ENCODE results near the gene TENM4. TPM values are rescaled to one million over a fixed set of nuclear protein-coding genes. Genes with fewer than 3 reads are reported as not detected.

Gene TENM4
- total RNA-seq, 1 donor from 2014 or later, result 117 TPM

GRCh38 chr11:79413268-79413667, 27.6 kb downstream of the TENM4 start:
- no peak for TF ChIP-seq CTCF (IDR thresholded peaks at IDR 0.05; ENCODE audit: unreplicated experiment)
- peaks cover 10% of the 10 kb centered on the region for H3K36me3 Mint-ChIP-seq (ENCODE audit: insufficient read depth)
- no peak overlapping the region for H3K4me3 Mint-ChIP-seq (ENCODE audit: low read depth)
- H3K27me3 Mint-ChIP-seq, result no peaks in the 10 kb centered on the region
- H3K9me3 Mint-ChIP-seq (ENCODE audit: low read depth), result peaks cover 7% of the 10 kb centered on the region
- peaks cover 9% of the 10 kb centered on the region for H3K4me1 Mint-ChIP-seq (ENCODE audit: low read depth)
- no peak overlapping the region for H3K27ac Mint-ChIP-seq
- DNase-seq (ENCODE audit: low spot score, unreplicated experiment), result no peak

GRCh38 chr11:79412761-79413160, 28.1 kb downstream of the TENM4 start:
- peaks cover 9% of the 10 kb centered on the region for H3K4me1 Mint-ChIP-seq (ENCODE audit: low read depth)
- TF ChIP-seq CTCF (IDR thresholded peaks at IDR 0.05; ENCODE audit: unreplicated experiment), result no peak
- no peak for DNase-seq (ENCODE audit: low spot score, unreplicated experiment)
- no peak overlapping the region for H3K4me3 Mint-ChIP-seq (ENCODE audit: low read depth)
- H3K9me3 Mint-ChIP-seq (ENCODE audit: low read depth), result peaks cover 7% of the 10 kb centered on the region
- no peak overlapping the region for H3K27ac Mint-ChIP-seq
- peaks cover 10% of the 10 kb centered on the region for H3K36me3 Mint-ChIP-seq (ENCODE audit: insufficient read depth)
- no peaks in the 10 kb centered on the region for H3K27me3 Mint-ChIP-seq

GRCh38 chr11:79409330-79409729, 31.5 kb downstream of the TENM4 start:
- no peaks in the 10 kb centered on the region for H3K9me3 Mint-ChIP-seq (ENCODE audit: low read depth)
- peaks cover 17% of the 10 kb centered on the region for H3K4me1 Mint-ChIP-seq (ENCODE audit: low read depth)
- no peak for TF ChIP-seq CTCF (IDR thresholded peaks at IDR 0.05; ENCODE audit: unreplicated experiment)
- H3K4me3 Mint-ChIP-seq (ENCODE audit: low read depth), result no peak overlapping the region
- no peaks in the 10 kb centered on the region for H3K27me3 Mint-ChIP-seq
- DNase-seq (ENCODE audit: low spot score, unreplicated experiment), result no peak
- H3K36me3 Mint-ChIP-seq (ENCODE audit: insufficient read depth), result no peaks in the 10 kb centered on the region
- no peak overlapping the region for H3K27ac Mint-ChIP-seq

GRCh38 chr11:79406376-79406775, 34.5 kb downstream of the TENM4 start:
- no peak for DNase-seq (ENCODE audit: low spot score, unreplicated experiment)
- TF ChIP-seq CTCF (IDR thresholded peaks at IDR 0.05; ENCODE audit: unreplicated experiment), result no peak
- Mint-ChIP-seq H3K27me3 (no peaks in the 10 kb centered on the region), H3K4me3 (ENCODE audit: low read depth) (no peak overlapping the region), H3K9me3 (ENCODE audit: low read depth) (no peaks in the 10 kb centered on the region), H3K4me1 (ENCODE audit: low read depth) (peaks cover 17% of the 10 kb centered on the region), H3K36me3 (ENCODE audit: insufficient read depth) (peaks cover 3% of the 10 kb centered on the region), H3K27ac (no peak overlapping the region)

GRCh38 chr11:79404806-79405205, 36.0 kb downstream of the TENM4 start:
- no peak overlapping the region for H3K27ac Mint-ChIP-seq
- H3K4me3 Mint-ChIP-seq (ENCODE audit: low read depth), result no peak overlapping the region
- H3K4me1 Mint-ChIP-seq (ENCODE audit: low read depth), result peaks cover 14% of the 10 kb centered on the region
- no peak for TF ChIP-seq CTCF (IDR thresholded peaks at IDR 0.05; ENCODE audit: unreplicated experiment)
- no peak for DNase-seq (ENCODE audit: low spot score, unreplicated experiment)
- H3K9me3 Mint-ChIP-seq (ENCODE audit: low read depth), result no peaks in the 10 kb centered on the region
- no peaks in the 10 kb centered on the region for H3K27me3 Mint-ChIP-seq
- peaks cover 3% of the 10 kb centered on the region for H3K36me3 Mint-ChIP-seq (ENCODE audit: insufficient read depth)

All from progenitor cell of endocrine pancreas (in vitro differentiated cells).